ENCODE measurements around the gene CCBE1. TPM values are rescaled to one million over a fixed set of nuclear protein-coding genes. Genes with fewer than 3 reads are reported as not detected.

The CCBE1 gene
- total and polyA plus RNA-seq, 2 donors (not counting 1 experiment from before 2014, with no cell fraction given), result 122 TPM

DNA sequence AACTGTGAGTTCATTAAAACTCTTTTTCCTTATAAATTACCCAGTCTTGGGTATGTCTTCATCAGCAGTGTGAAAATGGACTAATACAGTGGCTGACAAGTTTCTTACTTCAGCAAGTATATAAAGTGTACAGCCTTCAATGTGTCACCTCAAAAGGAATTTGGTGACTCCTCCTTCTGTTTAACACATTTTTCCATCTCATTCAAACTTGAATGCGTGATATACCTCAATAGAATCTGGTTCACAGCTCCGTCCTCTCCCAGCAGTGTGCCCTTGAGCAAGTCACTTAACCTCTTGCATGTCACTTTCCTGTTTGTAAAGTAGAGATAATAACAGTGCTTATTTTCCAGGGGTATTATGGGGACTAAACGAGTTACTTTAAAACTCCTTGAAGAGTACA, 159.6 kb downstream of the CCBE1 start:
- DNase-seq (ENCODE audit: low read depth in 2 of 2), result no peak
- Histone ChIP-seq H3K9me3 (ENCODE audit: control insufficient read depth, insufficient read depth, low read depth, low read length) (no peaks in the 10 kb centered on the region), H3K4me2 (ENCODE audit: extremely low read depth, insufficient read depth, low read length) (no peak overlapping the region), H3K27ac (ENCODE audit: insufficient read depth, low read length) (no peak overlapping the region), H3K4me3 (replicated peaks in 1 of 4; ENCODE audit: control extremely low read depth in 1 of 4, insufficient read depth in 1 of 4, low read depth in 3 of 4, low read length in 4 of 4) (no peak overlapping the region), H3K79me2 (ENCODE audit: control insufficient read depth, insufficient read depth, low read length) (peaks cover 50% of the 10 kb centered on the region), H3K36me3 (ENCODE audit: control insufficient read depth, insufficient read depth, low read length) (no peaks in the 10 kb centered on the region), H3K4me1 (ENCODE audit: control insufficient read depth, extremely low read depth, insufficient read depth, low read length) (peaks cover 2% of the 10 kb centered on the region), H3K9ac (ENCODE audit: insufficient read depth, low read length) (no peak overlapping the region), H2AFZ (ENCODE audit: low read length) (no peak overlapping the region), H3K27me3 (ENCODE audit: control insufficient read depth, insufficient read depth, low read length) (no peaks in the 10 kb centered on the region), H4K20me1 (ENCODE audit: control insufficient read depth, extremely low read depth, insufficient read depth, low read length) (no peaks in the 10 kb centered on the region)
- TF ChIP-seq CTCF (conservative IDR thresholded peaks at IDR 0.05 in 1 of 2, IDR thresholded peaks at IDR 0.05 in 1 of 2; ENCODE audit: low read depth in 1 of 2, low read length in 2 of 2) (no peak), EZH2 (IDR thresholded peaks at IDR 0.05; ENCODE audit: low read length, missing control alignments) (no peak)

DNA sequence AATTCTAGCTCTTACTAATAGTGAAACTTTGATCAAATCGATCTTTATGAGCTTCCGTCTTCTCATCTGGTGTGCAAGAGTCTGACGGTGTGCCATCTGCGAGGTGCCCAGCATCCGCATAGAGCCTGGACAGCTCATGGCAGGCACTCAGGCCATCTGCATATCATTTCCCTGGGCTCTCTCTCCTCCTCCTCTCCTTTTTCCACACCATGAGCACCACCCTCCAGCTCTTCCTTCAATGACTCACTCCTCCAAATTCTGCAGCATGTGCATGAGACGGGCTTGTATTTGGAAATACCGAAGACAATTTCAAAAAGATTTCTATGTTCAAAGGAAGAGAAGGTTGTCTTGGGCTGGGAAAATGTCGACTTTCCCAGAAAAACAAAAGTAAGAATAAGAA, 161.1 kb downstream of the CCBE1 start:
- TF ChIP-seq CTCF (conservative IDR thresholded peaks at IDR 0.05 in 1 of 2, IDR thresholded peaks at IDR 0.05 in 1 of 2; ENCODE audit: low read depth in 1 of 2, low read length in 2 of 2) (no peak), EZH2 (IDR thresholded peaks at IDR 0.05; ENCODE audit: low read length, missing control alignments) (no peak)
- peak in 1 of 2 donors; percentile 55 for DNase-seq (ENCODE audit: low read depth in 2 of 2)
- H3K27me3 ChIP-seq (ENCODE audit: control insufficient read depth, insufficient read depth, low read length), result no peaks in the 10 kb centered on the region
- no peaks in the 10 kb centered on the region for H3K9me3 ChIP-seq (ENCODE audit: control insufficient read depth, insufficient read depth, low read depth, low read length)
- H3K36me3 ChIP-seq (ENCODE audit: control insufficient read depth, insufficient read depth, low read length), result no peaks in the 10 kb centered on the region
- peaks cover 2% of the 10 kb centered on the region for H3K4me1 ChIP-seq (ENCODE audit: control insufficient read depth, extremely low read depth, insufficient read depth, low read length)
- no peaks in the 10 kb centered on the region for H4K20me1 ChIP-seq (ENCODE audit: control insufficient read depth, extremely low read depth, insufficient read depth, low read length)
- H3K27ac ChIP-seq (ENCODE audit: insufficient read depth, low read length), result no peak overlapping the region
- no peak overlapping the region for H3K4me2 ChIP-seq (ENCODE audit: extremely low read depth, insufficient read depth, low read length)
- peaks cover 52% of the 10 kb centered on the region for H3K79me2 ChIP-seq (ENCODE audit: control insufficient read depth, insufficient read depth, low read length)
- no peak overlapping the region for H2AFZ ChIP-seq (ENCODE audit: low read length)
- H3K9ac ChIP-seq (ENCODE audit: insufficient read depth, low read length), result no peak overlapping the region
- no peak overlapping the region for H3K4me3 ChIP-seq (replicated peaks in 1 of 4; ENCODE audit: control extremely low read depth in 1 of 4, insufficient read depth in 1 of 4, low read depth in 3 of 4, low read length in 4 of 4)

- Histone ChIP-seq H3K4me2 (ENCODE audit: extremely low read depth, insufficient read depth, low read length) (no peak overlapping the region), H2AFZ (ENCODE audit: low read length) (no peak overlapping the region), H3K4me3 (replicated peaks in 1 of 4; ENCODE audit: control extremely low read depth in 1 of 4, insufficient read depth in 1 of 4, low read depth in 3 of 4, low read length in 4 of 4) (no peak overlapping the region), H3K4me1 (ENCODE audit: control insufficient read depth, extremely low read depth, insufficient read depth, low read length) (no peaks in the 10 kb centered on the region), H3K27me3 (ENCODE audit: control insufficient read depth, insufficient read depth, low read length) (no peaks in the 10 kb centered on the region), H4K20me1 (ENCODE audit: control insufficient read depth, extremely low read depth, insufficient read depth, low read length) (no peaks in the 10 kb centered on the region), H3K9me3 (ENCODE audit: control insufficient read depth, insufficient read depth, low read depth, low read length) (no peaks in the 10 kb centered on the region), H3K79me2 (ENCODE audit: control insufficient read depth, insufficient read depth, low read length) (peaks cover 51% of the 10 kb centered on the region), H3K27ac (ENCODE audit: insufficient read depth, low read length) (no peak overlapping the region), H3K9ac (ENCODE audit: insufficient read depth, low read length) (no peak overlapping the region), H3K36me3 (ENCODE audit: control insufficient read depth, insufficient read depth, low read length) (no peaks in the 10 kb centered on the region)
- DNase-seq (ENCODE audit: low read depth in 2 of 2), result no peak
- TF ChIP-seq EZH2 (IDR thresholded peaks at IDR 0.05; ENCODE audit: low read length, missing control alignments), result no peak
- TF ChIP-seq CTCF (conservative IDR thresholded peaks at IDR 0.05 in 1 of 2, IDR thresholded peaks at IDR 0.05 in 1 of 2; ENCODE audit: low read depth in 1 of 2, low read length in 2 of 2), result no peak
Observed at GRCh38 chr18:59535055-59535454, 162.2 kb downstream of the CCBE1 start.
